ENCODE results near the gene MAST4.

DNA sequence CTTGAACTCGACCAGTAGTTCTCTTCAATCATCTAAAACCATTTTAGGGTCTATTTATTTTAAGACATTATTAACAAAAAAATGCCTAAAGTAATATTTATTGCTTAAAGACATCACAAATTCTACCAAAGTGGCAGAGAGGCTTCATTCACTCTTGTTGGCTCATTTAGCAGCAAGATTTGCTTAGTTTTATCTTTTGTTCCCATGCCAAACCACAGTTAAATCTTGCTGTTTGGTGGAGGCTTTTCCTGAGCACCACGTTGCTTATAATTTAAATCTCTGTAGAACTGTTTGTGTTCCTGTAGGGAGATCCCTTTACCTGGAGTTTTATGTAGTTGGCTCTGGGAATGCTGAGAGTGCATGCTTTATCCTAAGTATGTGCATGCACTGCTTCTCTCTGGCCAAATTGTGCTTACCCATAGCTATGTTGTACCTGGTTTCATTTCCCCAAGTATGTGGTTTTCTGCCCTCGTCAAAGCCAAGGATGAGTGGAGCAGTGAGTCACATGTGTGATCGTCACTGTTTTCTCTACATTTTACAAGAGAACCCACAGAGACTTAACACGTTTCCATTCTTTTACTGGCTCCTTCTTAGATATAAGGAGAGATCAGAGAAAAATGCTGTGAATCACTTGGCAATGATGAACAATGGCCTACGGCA lies 42.1 kb upstream of the MAST4 start:
- TF ChIP-seq CTCF (conservative IDR thresholded peaks at IDR 0.05 in 1 of 2, IDR thresholded peaks at IDR 0.05 in 1 of 2; ENCODE audit: low read depth in 1 of 2, low read length in 2 of 2) = no peak
- TF ChIP-seq EZH2 (IDR thresholded peaks at IDR 0.05; ENCODE audit: low read length, missing control alignments) = no peak

Measured in fibroblast of lung (primary cell).